T-helper 2 cell treated with Interferon-gamma antibody and Interleukin-4, amounts not matched to agents 5 μg/mL and 100 μg/mL, for 36 hours (primary cell): ENCODE measurements around the gene MPI.
A peak's percentile ranks its signal among the peaks of the same experiment; 100 is the strongest.
"Not testable (repeated sequence)": the region's sequence is repeated elsewhere in the genome, so short reads cannot be mapped to it uniquely, and the experiment has no call there.

Experiments
- DNase-seq: peaks from one replicate; pipeline ENCODE4 v3.0.0; 2021; ENCODE audit warnings: low spot score
- H3K27ac Mint-ChIP-seq: one replicate; pipeline ENCODE4 v1.8.0; 2021; ENCODE audit warnings: mild to moderate bottlenecking, mixed read lengths
- H3K27me3 Mint-ChIP-seq: one replicate; pipeline ENCODE4 v1.8.0; 2021; ENCODE audit warnings: low read depth, mixed read lengths
- H3K36me3 Mint-ChIP-seq: one replicate; pipeline ENCODE4 v1.8.0; 2021; ENCODE audit warnings: low read depth, mixed read lengths
- H3K4me1 Mint-ChIP-seq: one replicate; pipeline ENCODE4 v1.8.0; 2021; ENCODE audit warnings: low read depth, mixed read lengths
- H3K4me3 Mint-ChIP-seq: one replicate; pipeline ENCODE4 v1.8.0; 2022; ENCODE audit warnings: mild to moderate bottlenecking, moderate library complexity, mixed read lengths
- H3K9me3 Mint-ChIP-seq: one replicate; pipeline ENCODE4 v1.8.0; 2021; ENCODE audit warnings: mixed read lengths

MPI gene

DNA sequence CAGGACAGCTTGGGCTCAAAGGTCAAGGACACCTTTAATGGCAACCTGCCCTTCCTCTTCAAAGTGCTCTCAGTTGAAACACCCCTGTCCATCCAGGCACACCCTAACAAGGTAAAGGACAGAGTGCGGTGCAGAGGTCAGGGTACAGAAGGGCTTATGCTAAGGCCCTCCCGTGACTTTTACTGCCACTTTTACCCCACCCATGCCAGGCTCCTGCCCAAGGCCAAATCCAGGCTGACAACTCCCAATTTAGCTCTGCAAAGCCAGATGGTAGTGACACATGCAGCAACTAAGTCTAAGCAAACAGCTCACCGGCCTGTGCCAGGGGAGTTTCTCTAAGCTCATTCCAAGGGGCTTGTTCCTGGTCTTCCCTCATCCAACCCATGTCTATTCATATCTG lies 1.6 kb downstream of the MPI start:
- Mint-ChIP-seq H3K9me3 (no peaks in the 10 kb centered on the region), H3K4me1 (peaks cover 40% of the 10 kb centered on the region), H3K4me3 (peak overlapping the region; percentile 89), H3K27ac (no peak overlapping the region), H3K36me3 (peaks cover 33% of the 10 kb centered on the region), H3K27me3 (no peaks in the 10 kb centered on the region)
- no peak for DNase-seq

DNA sequence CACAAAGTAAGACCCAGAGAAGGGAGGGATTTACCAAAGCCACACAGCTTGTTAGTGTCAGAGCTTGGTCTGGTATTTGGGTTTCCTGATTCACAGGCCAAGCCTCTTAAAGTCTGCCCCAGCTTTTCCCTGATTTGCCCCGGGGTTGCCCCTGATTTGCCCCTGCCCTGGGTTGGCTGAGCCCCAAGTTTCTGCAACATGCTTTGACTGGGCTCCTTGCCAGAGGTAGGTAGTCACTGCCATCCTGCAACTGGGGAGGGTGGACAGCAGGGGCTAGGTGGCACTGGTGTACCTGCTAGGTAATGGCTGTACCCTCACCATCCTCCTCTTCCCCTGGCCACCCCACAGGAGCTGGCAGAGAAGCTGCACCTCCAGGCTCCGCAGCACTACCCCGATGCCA lies 2.5 kb downstream of the MPI start:
- no peak overlapping the region for H3K4me3 Mint-ChIP-seq
- peaks cover 40% of the 10 kb centered on the region for H3K4me1 Mint-ChIP-seq

DNA sequence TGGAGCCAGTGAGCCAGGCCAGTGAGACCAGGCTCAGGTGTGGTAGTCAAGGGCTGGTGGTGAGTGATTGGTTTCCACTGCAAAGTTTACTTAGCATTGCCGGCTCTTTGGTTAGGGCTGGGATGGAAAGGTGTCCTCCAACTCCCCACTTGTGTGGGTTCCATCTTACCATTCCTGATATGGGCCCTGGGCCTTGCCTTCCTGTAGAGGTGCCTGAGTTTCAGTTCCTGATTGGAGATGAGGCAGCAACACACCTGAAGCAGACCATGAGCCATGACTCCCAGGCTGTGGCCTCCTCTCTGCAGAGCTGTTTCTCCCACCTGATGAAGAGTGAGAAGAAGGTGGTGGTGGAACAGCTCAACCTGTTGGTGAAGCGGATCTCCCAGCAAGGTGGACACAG lies 3.1 kb downstream of the MPI start:
- Mint-ChIP-seq H3K4me1 (peaks cover 40% of the 10 kb centered on the region), H3K9me3 (no peaks in the 10 kb centered on the region), H3K4me3 (peak overlapping the region; percentile 87), H3K27me3 (no peaks in the 10 kb centered on the region), H3K27ac (peak overlapping the region; percentile 97), H3K36me3 (peaks cover 37% of the 10 kb centered on the region)
- DNase-seq = no peak

More for the DNA sequence above, 2.5 kb downstream of the MPI start:
- Mint-ChIP-seq H3K36me3 (peaks cover 37% of the 10 kb centered on the region), H3K27ac (peak overlapping the region; percentile 97), H3K9me3 (no peaks in the 10 kb centered on the region), H3K27me3 (no peaks in the 10 kb centered on the region)
- no peak for DNase-seq

DNA sequence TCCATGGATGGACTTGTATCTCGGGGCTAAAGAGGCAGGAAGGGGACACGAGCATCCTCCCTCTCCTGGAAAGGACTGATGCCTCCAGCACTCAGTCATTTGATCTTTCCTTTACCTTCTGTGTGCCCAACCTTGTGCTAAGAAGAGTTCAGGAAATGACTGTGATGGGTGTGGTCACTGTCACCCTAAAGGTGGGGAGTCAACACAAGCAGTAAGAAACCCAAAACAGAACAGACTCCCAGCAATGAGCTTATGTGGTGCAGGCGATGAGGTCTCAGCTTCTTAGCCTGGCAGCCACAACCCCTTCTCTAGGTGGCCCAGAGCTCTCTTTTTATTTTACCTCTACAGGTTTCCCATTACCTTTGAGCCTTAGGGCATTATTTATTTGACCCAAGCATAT lies 3.8 kb downstream of the MPI start:
- Mint-ChIP-seq H3K4me3 (peak overlapping the region; percentile 87), H3K36me3 (peaks cover 37% of the 10 kb centered on the region), H3K4me1 (peaks cover 38% of the 10 kb centered on the region), H3K27me3 (no peaks in the 10 kb centered on the region), H3K27ac (peak overlapping the region; percentile 97), H3K9me3 (no peaks in the 10 kb centered on the region)
- DNase-seq = no peak

DNA sequence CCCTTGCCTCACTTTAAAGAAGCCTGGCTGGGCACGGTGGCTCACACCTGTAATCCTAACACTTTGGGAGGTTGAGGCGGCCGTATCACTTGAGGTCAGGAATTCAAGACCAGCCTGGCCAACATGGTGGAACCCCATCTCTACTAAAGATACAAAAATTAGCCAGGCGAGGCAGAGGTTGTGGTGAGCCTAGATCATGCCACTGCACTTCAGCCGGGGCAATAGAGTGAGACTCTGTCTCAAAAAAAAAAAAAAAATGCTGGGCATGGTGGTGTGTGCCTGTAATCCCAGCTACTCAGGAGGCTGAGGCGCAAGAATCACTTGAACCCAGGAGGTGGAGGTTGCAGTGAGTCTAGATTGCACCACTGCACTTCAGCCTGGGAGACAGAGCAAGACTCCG lies 4.5 kb downstream of the MPI start:
- Mint-ChIP-seq H3K4me1 (peaks cover 33% of the 10 kb centered on the region), H3K36me3 (peaks cover 41% of the 10 kb centered on the region), H3K27ac (peak overlapping the region; percentile 20)
- H3K27me3 Mint-ChIP-seq, H3K9me3 Mint-ChIP-seq, H3K4me3 Mint-ChIP-seq, DNase-seq: not testable (repeated sequence)

DNA sequence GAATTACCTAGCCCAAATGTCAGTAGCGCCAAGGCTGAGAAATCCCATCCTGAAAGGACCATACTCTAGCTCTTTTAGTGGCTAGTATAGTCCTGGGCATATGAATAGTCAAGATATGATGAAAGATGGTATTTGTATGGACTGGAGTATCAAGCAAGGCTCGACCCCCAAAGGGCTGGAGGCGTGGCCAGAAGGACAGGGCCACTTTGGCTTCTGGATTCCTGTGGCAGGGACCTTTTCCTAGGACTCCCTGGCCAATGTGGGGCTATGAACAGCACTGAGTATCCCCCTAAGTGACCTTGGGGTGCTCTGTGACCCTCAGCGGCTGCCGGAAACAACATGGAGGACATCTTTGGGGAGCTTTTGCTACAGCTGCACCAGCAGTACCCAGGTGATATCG lies 6.0 kb downstream of the MPI start:
- Mint-ChIP-seq H3K4me3 (peak overlapping the region; percentile 15), H3K36me3 (peaks cover 42% of the 10 kb centered on the region), H3K27me3 (no peaks in the 10 kb centered on the region), H3K4me1 (peaks cover 24% of the 10 kb centered on the region), H3K9me3 (no peaks in the 10 kb centered on the region), H3K27ac (no peak overlapping the region)
- DNase-seq = no peak

DNA sequence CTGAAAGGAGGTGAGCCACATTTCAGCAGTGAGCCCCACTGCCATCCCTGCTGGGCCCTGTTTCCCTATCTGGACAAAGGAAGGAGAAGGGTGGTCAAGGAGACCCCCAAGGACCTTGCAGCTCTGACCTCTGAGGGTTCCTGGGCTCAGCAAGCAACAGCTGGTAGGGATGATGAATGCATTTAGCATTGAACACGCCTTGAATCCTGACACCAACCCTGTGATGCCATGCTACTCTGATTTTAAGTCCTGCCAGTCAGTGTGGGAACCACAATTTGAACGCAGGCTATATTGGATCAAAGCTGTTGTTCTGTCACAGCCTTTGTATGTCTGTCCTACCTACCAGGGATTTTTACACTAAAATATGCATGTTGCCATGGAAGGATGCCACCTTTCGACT lies 6.5 kb downstream of the MPI start:
- no peak for DNase-seq
- Mint-ChIP-seq H3K27me3 (no peaks in the 10 kb centered on the region), H3K4me1 (peaks cover 21% of the 10 kb centered on the region), H3K27ac (no peak overlapping the region), H3K36me3 (peaks cover 43% of the 10 kb centered on the region), H3K9me3 (no peaks in the 10 kb centered on the region), H3K4me3 (no peak overlapping the region)

DNA sequence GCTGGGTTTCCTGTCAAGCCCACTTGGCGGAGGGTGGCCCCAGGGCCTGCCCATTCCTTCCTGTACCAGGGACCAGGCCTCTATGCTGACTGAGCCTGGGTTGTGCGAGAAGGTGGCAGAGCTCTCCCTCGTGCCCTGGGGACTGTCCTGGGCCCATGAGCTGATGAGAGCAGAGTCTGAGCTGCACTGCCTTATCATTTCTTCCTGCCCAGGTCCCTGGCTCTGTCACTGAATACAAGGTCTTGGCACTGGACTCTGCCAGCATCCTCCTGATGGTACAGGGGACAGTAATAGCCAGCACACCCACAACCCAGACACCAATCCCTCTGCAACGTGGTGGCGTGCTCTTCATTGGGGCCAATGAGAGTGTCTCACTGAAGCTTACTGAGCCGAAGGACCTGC lies 7.5 kb downstream of the MPI start:
- H3K4me3 Mint-ChIP-seq = no peak overlapping the region
- no peak overlapping the region for H3K27ac Mint-ChIP-seq
- H3K27me3 Mint-ChIP-seq = no peaks in the 10 kb centered on the region
- no peaks in the 10 kb centered on the region for H3K9me3 Mint-ChIP-seq
- peaks cover 45% of the 10 kb centered on the region for H3K36me3 Mint-ChIP-seq
- peaks cover 23% of the 10 kb centered on the region for H3K4me1 Mint-ChIP-seq
- no peak for DNase-seq

DNA sequence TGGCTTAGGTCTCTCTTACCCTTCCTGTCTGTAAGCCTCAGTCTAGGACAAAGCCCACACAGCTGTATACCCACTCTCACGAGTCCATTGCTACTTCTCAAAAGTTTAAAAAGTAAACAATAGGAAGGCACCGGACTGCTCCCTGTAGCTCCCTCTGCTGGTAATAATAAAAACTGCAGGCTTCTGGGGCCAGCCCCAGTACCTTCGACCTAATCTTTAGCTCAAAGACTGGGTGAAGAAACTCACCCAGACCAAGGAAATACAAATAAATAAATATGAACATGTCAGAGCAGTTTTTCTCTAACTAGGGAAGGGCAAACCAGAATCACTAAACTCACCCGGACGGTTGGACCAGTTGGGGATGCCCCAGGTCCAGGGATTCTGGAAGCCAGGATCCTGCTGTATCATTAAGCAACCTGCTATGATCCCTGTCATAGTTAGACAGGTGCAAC lies 11.8 kb downstream of the MPI start:
- peaks cover 22% of the 10 kb centered on the region for H3K4me1 Mint-ChIP-seq
- H3K36me3 Mint-ChIP-seq = peaks cover 51% of the 10 kb centered on the region
- DNase-seq = peak; percentile 35
- H3K4me3 Mint-ChIP-seq = no peak overlapping the region
- H3K9me3 Mint-ChIP-seq = no peaks in the 10 kb centered on the region
- H3K27me3 Mint-ChIP-seq = no peaks in the 10 kb centered on the region
- H3K27ac Mint-ChIP-seq = peak overlapping the region; percentile 42

DNA sequence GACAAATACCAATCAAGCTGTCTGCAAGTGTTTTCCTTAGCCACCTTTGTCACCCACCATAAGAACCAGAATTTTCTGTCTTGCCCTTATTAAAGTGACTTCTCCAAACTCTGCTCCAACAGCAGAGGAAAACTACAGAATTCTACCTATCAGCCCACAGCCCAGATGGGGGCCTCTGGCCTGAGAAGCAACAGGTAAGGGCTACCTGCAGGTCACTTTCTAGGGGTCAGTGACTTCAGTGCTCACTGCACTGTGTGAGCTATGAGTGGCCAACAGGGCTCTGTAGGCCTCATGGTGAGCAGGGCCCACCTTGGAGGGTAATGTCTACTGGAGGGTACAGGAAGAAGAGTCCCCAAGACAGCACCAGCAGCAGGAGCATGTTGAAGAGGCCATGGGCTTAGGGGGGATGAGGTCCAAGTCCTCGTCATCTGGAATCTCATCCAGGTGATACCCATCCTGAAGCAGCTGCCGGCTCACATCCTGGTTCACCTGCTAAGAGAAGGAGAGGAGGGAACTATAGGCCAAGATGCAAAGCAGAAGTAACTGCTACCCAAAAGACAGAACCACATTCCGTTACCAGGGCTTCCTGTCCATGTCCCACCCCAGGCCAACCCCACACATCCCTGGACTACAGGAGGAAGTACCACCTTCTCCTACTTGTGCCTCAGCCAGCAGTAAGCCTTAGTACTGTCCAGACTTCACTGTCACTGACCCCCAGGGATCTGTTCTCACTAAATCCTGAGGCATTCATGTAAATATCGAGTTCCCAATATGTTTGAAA lies 12.6 kb downstream of the MPI start:
- Mint-ChIP-seq H3K9me3 (no peaks in the 10 kb centered on the region), H3K27me3 (no peaks in the 10 kb centered on the region), H3K4me1 (peaks cover 26% of the 10 kb centered on the region), H3K27ac (no peak overlapping the region), H3K4me3 (no peak overlapping the region), H3K36me3 (peaks cover 49% of the 10 kb centered on the region)
- DNase-seq = no peak

DNA sequence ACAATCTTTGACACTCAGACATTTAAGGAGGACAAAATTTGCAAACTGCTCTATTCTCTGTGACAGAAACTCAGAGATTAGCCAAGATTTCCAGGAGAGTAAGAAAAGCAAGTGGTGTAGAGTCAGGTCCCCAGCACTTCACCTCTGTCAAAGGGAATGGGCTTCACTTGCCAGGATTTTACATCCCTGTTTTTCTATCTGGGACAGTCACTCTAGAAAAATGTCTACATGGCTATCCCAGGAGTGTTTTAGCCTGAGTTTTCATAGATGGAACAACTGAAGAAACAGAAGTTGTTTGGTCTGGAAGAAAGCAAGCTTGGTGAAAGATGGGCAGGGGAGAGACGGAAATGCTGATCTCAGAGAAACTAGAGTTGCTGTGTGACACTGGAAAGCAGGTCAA lies 13.8 kb downstream of the MPI start:
- Mint-ChIP-seq H3K9me3 (no peaks in the 10 kb centered on the region), H3K4me1 (peaks cover 29% of the 10 kb centered on the region), H3K36me3 (peaks cover 48% of the 10 kb centered on the region), H3K4me3 (no peak overlapping the region), H3K27me3 (no peaks in the 10 kb centered on the region), H3K27ac (no peak overlapping the region)
- no peak for DNase-seq

DNA sequence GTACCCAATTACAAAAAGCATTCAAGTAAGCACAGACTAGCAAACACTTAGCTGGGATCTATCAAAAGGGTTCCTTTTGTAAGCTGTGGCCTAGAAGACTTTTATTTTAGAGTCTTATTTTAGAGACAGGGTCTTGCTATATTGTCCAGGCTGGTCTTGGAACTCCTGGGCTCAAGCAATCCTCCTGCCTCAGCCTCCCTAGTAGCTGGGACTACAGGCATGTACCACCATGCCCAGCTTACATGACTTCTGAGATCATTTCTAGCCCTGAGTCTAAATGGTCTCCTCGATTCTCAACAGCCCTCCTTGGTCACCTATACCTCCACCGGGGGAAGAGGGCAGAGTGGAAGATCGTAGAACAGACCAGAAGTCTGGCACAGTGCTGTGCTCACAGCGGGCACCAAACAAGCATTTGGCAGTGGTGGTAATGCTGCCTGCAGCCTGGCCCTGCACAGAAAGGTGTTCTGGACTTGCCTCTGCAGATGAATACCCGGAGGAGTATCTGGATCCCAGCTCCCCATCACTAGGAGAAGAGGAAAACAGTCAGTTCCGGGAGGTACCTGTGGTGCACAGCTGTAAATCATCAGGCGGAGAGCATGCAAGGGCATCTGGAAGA lies 14.5 kb downstream of the MPI start:
- Mint-ChIP-seq H3K9me3 (no peaks in the 10 kb centered on the region), H3K27me3 (no peaks in the 10 kb centered on the region), H3K36me3 (peaks cover 45% of the 10 kb centered on the region), H3K27ac (peak overlapping the region; percentile 47), H3K4me1 (peaks cover 28% of the 10 kb centered on the region), H3K4me3 (peak overlapping the region; percentile 93)
- no peak for DNase-seq

DNA sequence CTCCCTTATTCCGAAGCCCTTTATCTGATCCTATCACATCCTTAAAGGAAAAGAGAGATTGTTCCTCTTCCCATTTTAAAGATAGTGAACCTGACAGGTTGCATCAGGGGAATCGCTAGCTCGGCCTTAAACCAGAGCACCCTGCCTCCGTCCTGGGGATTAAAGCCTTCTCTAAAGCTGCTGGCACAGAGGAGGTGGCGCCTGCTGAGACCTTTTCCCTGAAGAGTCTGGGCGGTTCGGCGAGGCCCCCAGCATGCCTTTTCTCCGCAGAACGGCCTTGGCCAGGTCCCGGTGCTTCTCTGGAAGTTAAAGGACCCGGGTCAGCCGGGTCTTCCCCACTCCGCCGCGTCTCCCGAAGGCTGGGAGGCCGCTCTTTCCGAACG lies 16.2 kb downstream of the MPI start:
- Mint-ChIP-seq H3K4me1 (peaks cover 27% of the 10 kb centered on the region), H3K4me3 (peak overlapping the region; percentile 93), H3K27me3 (no peaks in the 10 kb centered on the region), H3K27ac (peak overlapping the region; percentile 72), H3K36me3 (peaks cover 36% of the 10 kb centered on the region), H3K9me3 (no peaks in the 10 kb centered on the region)
- DNase-seq = peak; percentile 17

DNA sequence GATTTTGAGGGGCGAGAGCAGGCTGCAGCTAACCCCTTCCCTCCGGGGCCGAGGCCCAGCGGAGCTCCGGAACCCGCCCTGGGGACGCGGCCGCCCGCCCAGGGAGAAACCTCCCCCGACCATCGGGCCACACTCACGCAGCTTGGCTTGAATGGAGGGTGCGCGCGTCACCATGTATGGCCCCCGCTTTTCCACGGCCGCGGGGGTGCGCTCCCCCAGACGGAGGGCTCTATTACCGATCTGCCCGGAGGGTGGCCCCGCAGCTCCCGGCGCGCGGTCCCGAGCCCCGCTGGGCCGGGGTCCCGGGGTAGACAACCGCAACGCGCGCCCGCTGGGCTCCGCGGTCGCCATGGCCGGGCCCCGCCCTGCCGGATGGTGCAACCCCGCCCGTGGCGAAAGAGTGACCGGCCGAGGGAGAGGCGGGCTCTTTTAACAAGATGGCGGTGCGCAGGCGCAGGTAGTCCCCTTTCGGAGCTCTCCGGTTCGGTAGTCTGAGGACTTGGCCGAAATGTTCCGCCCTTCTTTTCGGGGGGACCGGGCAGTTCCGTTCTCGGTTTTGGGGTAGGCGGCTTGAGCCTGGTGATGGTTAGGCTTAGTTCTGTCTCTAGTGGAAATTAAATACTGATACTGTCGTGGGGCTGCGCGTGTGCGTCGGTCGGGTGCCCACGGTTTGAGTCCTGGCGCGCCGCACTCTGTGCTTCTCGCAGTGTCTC lies 16.8 kb downstream of the MPI start, which contains the start of gene FAM219B:
FAM219B (minus strand) TSS at position 402 of the 713 bp plus-strand sequence; CDS start at position 351, 51 bp downstream.
- peak within 1 kb of the TSS; percentile 93 for H3K4me3 Mint-ChIP-seq
- peaks cover 37% of the 10 kb centered on the region for H3K36me3 Mint-ChIP-seq
- no peaks in the 10 kb centered on the region for H3K27me3 Mint-ChIP-seq
- peaks cover 24% of the 10 kb centered on the region for H3K4me1 Mint-ChIP-seq
- H3K27ac Mint-ChIP-seq = peak within 1 kb of the TSS; percentile 94
- H3K9me3 Mint-ChIP-seq = no peaks in the 10 kb centered on the region
- DNase-seq = peak; percentile 87
